IPS-18c (cell line): ENCODE data around the gene NQO2.
A peak's percentile ranks its signal among the peaks of the same experiment; 100 is the strongest.

ENCODE experiments used
- H3K4me3 ChIP-seq: 2 replicates; pipeline ENCODE4 v1.7.0; 2013; ENCODE audit warnings: low read depth, mild to moderate bottlenecking, low read length, moderate library complexity; ENCODE audit not compliant: insufficient read depth
- H3K9me3 ChIP-seq: one replicate; pipeline ENCODE4 v1.6.1; 2013; ENCODE audit warnings: mild to moderate bottlenecking, low read length, moderate library complexity; ENCODE audit not compliant: control insufficient read depth, insufficient read depth

The NQO2 gene, protein sequence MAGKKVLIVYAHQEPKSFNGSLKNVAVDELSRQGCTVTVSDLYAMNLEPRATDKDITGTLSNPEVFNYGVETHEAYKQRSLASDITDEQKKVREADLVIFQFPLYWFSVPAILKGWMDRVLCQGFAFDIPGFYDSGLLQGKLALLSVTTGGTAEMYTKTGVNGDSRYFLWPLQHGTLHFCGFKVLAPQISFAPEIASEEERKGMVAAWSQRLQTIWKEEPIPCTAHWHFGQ

DNA sequence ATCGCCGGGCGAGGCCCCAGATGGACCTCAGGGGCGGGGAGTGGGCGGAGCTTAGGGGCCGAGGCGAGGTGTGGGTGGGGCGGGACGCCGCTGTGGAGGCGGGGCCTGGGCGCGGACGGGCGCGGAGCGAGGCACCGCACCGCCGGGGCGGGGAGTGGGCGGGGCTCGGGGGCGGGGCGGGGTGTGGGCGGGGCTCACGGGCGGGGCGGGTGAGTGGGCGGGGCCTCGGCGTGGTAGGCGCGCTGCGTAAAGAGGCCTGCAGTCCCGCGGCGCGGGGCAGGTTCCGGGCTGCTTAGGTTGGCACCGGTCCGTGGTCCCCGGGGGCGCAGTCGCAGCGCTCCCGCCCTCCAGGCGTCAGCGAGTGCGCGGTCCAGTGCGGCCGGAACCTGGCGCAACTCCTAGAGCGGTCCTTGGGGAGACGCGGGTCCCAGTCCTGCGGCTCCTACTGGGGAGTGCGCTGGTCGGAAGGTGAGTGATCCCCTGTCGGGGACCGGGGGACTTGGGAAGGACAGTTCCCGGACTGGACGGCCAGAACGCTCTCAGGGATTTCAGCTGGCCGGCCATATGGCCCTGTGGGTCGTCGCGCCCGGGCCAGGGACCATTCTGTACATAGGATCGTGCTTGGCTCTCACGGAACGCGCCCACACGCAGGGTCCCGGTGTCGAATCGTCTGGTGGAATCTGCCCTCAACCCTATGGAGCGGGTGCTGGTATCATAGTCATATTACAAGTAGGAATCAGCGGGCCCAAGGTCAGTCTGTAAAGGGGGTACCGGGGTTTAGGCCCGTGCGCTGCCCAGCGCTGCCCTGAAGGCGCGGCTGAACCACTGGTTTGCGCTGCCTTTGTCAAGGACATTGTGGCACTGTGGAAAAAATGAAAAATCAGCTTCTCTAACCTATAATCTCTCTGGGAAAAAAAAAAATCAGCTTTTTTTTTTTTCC lies at the start of gene NQO2:
NQO2 (plus strand) TSS at position 277 of the 940 bp plus-strand sequence. CDS start 6,659 bp downstream, outside the sequence.
- Histone ChIP-seq H3K9me3 (no peaks in the 10 kb centered on the region), H3K4me3 (peak within 1 kb of the TSS; percentile 94)

DNA sequence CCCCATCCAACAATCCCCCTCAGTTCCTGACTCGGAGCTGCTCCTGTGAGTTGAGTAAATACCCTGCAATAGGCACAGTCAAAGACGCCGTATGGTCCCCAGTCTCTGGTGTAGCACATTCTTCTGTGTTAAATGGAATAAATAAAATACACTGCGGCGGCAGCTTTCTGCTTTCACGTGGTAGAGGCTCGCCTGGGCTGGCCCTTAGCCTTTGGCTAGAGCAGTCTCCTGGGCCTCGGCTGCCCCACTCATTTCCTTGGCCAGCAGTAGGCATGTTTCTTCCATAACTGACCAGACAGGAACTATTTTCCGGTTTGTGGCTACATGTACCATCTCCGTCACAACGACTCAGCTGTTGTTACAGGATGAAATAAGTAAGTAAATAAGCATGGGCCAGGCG lies 49.0 kb upstream of the NQO2 start:
- H3K4me3 ChIP-seq = no peak overlapping the region
- H3K9me3 ChIP-seq = no peaks in the 10 kb centered on the region

DNA sequence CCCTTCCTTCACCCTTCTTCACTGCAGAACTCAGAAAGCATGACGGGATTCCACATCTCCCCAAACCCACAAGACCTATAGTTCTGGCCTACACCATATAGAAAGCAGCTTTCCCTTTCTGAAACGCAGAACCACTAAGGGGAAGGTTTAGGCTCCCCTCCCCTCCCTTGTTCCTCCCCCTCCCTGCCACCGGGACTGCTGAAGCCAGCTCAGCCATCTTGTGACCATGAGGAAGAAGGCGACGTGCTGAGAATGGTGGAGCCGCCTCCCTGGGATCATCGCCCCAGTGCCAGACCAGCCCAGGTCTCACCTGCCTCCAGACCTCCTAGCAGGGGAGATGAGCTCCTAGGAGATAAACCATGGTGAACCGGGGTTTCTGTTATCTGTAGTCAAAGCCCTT lies 48.0 kb upstream of the NQO2 start:
- Histone ChIP-seq H3K4me3 (no peak overlapping the region), H3K9me3 (no peaks in the 10 kb centered on the region)

DNA sequence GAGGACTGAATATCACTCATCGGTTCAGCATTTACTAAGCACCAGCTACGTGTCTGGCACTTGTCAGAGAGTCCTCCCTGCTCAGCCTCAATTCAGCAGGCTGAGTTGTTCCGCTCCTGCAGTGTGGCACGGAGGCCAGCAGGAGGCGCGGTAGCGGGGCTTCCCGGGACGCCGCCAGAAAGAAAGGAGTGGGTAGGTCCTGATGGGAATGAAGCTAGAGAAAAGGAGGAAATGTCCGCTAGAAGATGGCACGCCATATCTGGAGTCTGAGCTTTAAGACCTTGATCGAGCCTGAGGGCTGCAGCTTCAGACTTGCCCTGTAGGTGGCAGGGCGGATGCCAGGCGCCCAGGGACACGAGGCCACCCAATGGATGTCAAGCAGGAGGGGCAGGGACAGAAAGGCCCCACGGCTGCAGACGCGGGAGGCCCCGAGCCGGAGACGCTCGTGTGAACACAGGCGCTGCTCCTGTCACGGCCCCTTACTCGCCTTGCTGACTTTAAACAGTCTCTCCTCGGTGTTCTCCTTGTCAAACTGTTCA lies 47.1 kb upstream of the NQO2 start:
- no peak overlapping the region; the same call in 1 of the 2 replicates for H3K4me3 ChIP-seq

DNA sequence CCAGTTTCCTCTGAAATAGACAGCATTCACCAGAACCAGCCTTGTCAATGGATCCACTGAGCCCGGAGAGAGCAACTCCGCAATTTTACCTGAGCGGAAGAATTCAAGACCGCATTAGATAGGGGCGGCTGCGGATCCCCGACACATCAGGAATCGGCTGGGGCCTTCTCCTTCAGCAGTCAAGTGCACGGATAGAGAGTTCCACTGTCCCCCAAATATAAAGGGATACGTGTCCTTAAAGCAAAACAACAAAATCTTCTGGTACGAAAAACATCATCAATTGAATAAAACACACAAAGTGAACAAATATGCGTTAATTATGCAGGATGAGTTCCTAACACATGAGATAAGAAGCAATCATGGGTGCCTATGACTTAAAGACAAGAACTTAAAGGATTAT lies 46.6 kb upstream of the NQO2 start:
- no peaks in the 10 kb centered on the region for H3K9me3 ChIP-seq
- H3K4me3 ChIP-seq = no peak overlapping the region; the same call in 1 of the 2 replicates

More for the DNA sequence above, 47.1 kb upstream of the NQO2 start:
- H3K9me3 ChIP-seq = no peaks in the 10 kb centered on the region

DNA sequence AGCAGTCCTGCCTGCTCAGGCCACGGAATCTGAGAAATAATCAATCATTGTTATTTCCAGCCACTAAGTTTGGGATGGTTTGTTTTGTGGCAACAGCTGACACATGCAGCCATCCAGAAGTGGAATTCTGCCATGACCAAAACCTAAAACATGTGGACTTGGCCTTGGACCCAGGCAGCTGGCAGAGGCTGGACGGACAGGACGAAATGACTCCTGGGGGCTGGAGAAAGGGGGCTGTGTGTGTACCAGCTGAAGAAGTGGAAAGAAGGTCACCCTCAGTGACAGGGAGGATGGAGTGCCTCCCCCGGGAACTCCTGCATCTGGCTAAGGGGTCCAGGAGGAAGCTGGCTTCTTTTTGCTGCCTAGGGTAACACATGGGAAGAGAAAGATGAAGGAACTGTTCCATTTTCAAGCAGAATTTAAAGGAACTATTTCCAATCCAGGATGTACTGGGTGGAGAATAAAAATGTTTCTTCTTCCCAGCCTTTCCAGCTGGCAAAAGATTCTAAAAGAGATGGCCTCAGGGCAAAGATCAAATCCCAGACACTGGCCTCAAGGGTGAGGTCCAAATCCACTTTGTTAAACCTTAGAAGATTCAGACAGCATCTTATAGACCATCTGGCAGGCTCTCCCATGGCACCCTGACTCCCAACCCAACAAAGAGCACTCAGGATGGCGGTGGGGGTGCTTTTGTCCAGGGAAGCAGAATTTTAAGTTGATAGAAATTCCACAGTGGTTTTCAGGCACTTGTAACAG lies 42.6 kb upstream of the NQO2 start:
- Histone ChIP-seq H3K9me3 (no peaks in the 10 kb centered on the region), H3K4me3 (no peak overlapping the region)

DNA sequence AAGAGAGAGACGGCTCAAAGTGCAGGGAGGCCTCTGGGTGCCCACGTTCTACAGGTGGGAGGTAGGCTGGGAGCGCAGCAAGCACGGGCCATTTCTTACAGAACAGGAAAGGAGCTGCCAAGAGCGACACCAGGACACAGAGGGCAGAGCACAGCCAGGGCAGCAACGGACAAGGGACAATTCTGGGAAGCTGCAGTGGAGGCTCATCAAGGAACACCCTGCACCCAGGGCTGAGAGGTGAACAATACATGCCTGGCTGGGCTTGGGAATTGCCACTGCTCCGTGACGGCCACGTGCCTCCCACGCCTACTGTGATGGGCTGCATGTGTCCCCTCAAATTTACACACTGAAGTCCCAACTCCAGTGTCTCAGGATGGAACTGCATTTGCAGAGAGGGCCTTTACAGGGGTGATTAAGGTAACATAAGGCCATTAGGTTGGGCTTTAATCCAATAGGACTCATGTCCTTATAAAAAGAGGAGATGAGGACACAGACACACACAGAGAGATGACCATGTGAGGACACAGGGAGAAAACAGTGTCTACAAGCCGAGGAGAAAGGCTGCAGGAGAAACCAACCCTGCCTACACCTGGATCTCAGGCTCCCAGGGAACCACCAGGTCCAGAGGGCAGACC lies 41.9 kb upstream of the NQO2 start:
- Histone ChIP-seq H3K4me3 (no peak overlapping the region), H3K9me3 (no peaks in the 10 kb centered on the region)

DNA sequence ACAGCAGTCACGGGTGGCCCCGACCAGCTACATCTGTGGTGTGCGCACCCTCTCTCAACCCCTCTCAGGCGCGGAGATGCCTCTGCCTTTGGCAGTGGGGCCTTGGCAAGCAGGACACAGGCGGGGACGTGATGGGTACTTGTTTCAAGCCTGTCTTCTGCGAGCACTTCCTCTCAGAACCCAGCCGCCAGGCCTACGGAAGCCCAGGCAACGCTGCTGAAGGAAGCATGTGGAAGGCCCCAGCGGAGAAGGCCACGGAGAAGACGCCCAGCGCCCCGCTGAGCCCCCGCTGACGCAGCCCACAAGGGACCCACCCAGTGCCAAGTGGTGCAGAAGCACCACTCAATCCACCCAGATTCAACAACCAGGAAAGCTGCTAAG lies 41.4 kb upstream of the NQO2 start:
- no peaks in the 10 kb centered on the region for H3K9me3 ChIP-seq
- no peak overlapping the region for H3K4me3 ChIP-seq

DNA sequence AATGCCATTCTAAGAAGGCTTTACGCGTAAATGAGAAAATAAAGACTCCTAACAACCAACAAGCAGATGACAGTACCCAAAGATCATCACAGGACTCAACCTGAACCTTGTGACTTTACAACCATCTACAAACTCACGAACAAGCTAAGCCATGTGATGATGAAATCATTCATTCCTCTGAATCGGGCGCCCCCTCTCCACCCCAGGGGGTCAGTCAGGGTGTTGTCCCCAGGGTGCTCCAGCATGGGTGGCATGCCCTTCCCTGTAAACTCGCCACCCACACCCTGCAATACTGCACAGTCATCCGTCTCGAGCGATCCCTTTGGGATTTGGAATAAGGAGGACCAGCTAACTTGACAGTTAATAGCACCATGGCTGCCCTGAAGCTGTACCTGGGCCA lies 40.9 kb upstream of the NQO2 start:
- no peak overlapping the region for H3K4me3 ChIP-seq
- no peaks in the 10 kb centered on the region for H3K9me3 ChIP-seq

DNA sequence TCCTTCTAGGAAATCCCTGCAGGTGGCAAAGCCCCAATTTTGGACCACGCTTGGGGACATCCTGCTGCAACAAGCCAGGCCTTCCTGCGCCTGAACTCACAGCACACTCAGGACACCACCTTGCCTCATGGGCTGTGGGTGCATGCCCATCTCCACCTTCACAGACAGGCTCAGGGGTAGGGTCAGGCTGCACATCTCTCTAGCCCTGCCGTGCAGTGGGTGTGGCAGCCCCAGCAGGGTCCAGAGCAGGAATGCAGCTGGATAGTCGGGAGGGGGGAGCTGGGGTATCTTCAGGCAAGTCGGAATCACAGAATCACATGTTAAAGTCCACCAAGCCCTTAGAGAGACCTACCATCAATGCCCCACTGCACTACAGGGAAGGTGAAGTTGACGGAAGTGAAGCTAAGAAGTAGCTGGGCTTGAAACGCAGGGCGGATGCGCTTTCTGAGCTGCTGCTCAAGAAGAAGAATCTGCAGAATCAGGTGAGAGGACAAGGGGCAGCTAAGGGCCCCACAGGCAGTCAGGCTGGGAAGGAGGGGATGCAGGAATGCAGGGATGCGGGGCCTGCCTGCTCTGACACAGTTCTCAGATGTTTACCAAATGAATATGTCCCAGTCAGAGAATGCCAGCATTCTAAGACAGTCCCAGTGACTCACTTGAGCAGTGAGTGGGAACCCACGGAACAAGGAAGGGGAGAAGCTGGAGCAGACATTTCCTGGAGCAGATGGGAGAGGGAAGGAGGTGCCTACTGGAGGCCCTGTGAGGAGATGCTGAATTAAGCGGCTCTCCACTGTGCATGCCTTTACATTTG lies 39.6 kb upstream of the NQO2 start:
- H3K9me3 ChIP-seq = no peaks in the 10 kb centered on the region
- H3K4me3 ChIP-seq = no peak overlapping the region

DNA sequence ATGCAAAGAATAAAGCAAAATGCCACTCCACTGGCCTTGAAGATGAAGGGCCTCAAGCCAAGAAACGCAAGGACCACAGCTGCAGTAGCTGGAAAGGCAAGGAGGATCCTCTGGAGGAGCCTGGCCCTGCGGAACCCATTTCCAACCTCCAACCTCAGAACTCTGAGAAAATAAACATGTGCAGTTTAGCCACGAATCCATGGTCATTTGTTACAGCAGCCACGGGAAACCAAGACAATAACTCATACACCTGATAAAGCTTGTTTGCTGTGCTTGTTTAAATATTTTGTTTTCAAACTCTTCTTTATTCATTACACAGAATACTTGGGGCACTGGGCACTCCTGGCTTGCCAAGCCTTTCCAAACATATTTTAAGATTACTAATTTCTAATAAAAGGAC lies 38.8 kb upstream of the NQO2 start:
- H3K9me3 ChIP-seq = no peaks in the 10 kb centered on the region
- H3K4me3 ChIP-seq = no peak overlapping the region

DNA sequence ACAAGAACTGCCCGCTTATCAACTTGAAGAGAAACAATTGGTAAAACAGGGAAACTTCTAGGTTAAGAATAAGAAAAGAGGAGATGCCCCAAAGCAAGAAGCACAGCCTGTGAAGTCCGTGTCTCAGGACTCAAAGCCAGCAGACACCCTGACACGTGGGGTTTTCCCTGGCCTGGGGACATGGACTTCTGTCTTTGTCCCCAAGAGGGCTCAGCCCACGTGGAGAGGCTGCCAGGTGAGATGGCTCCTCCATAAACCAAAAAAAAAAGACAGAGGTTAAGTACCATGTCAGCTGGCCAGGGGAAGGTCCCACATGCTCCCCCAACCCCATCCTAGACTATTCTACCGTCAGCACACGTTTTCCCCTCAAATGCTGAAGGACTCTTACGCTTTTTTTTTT lies 38.2 kb upstream of the NQO2 start:
- Histone ChIP-seq H3K9me3 (no peaks in the 10 kb centered on the region), H3K4me3 (no peak overlapping the region)

DNA sequence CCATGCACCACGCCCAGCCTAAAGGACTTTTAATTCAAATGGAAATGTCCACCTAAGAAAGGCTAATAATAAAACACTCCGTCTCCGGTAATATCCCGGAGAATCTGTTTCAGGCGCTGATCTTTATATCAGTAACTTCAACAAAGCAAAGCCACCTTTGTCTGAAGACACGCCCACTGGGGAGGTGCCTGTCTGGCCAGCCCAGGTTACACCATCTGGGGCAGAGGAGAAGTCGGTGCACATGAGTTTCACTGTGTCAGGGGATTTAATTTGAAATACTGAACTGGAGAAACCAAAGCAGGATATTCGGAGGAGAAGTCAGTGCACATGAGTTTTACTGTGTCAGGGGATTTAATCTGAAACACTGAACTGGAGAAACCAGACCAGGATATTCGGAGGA lies 37.7 kb upstream of the NQO2 start:
- no peaks in the 10 kb centered on the region for H3K9me3 ChIP-seq
- no peak overlapping the region for H3K4me3 ChIP-seq

DNA sequence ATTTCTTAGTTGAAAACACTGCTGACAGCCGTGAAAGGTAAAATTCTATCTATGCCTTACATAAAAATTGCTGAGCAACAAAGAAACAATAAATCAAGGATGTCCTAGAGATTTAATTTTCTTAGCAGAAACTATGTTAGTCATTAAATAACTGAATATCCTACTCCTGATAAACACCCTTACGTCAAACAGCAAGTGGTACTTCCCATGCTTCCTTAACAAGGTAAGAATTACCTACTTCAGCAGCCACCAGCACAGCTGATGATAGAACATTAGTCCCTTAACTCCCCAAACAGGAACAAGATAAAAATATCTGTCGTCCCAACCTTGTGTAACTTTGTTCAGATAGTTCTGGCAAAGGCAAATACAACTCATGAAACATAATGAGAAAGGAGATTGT lies 37.1 kb upstream of the NQO2 start:
- H3K4me3 ChIP-seq = no peak overlapping the region
- no peaks in the 10 kb centered on the region for H3K9me3 ChIP-seq

DNA sequence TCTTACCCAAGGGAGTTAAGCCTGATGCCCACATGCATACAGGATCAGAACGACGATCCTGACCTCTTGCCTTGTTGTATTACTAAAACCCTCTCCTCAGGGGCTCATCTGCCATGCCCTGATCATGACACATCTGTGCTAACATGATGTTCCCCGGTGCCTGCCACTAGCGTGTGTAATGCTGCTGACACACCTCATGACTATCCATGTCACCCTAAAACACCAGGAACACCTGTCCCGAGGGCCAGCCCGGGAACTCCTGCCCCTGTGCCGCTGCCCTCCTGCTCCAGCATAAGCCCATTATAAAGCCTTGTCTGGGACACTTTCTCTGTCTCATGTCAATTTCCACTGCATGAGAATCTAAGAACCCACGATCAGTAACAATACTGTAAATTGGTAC lies 35.9 kb upstream of the NQO2 start:
- H3K4me3 ChIP-seq = no peak overlapping the region

DNA sequence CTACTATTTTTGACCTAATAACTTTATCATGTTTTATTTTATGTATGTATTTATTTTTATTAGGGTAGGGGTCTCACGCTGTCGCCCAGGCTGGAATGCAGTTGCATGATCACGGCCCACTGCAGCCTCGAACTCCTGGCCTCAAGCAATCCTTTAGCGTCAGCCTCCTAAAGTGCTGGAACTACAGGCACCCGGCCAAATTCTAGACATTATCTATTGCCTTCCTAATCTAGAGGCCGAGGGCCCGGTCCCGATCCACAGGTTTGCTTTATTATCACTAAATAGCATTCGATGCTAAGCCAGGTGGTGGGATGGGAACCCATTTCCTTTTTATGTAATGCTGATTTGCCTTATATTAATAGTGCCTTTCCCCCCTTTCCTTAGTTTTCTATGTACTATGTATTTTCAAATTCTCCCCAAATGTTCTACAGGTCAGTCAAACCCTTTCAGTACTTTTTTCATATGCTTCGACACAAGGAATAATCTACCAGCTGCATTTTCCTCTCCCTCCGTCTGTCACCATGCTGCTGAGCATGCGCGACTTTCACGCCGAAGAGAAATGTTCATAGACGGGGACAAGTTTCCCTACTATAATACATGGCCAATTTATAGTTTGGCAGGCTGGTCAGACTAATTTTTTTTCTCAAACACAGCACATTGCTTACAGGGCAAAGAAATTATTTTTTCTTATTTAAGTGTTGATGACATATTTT lies 34.7 kb upstream of the NQO2 start:
- no peaks in the 10 kb centered on the region for H3K9me3 ChIP-seq

More for the DNA sequence above, 35.9 kb upstream of the NQO2 start:
- no peaks in the 10 kb centered on the region for H3K9me3 ChIP-seq

More for the DNA sequence above, 34.7 kb upstream of the NQO2 start:
- no peak overlapping the region for H3K4me3 ChIP-seq
